Smooth muscle cell (in vitro differentiated cells): ENCODE results near the gene DPCD. TPM values are rescaled to one million over a fixed set of nuclear protein-coding genes. Genes with fewer than 3 reads are reported as not detected.

Source experiments
- DNase-seq: peaks from one replicate; lab custom pipeline; 2025; ENCODE audit not compliant: unreplicated experiment; lab: John Stamatoyannopoulos, UW
- H2AFZ ChIP-seq: fragments of 200-600 bp; sonication (generic); 2 replicates; pipeline ENCODE4 v1.6.0; 2016; ENCODE audit warnings: antibody characterized with exemption, low read depth, mild to moderate bottlenecking
- H3F3A ChIP-seq: fragments of 200-600 bp; sonication (generic); 2 replicates; pipeline ENCODE4 v1.6.0; 2017; ENCODE audit warnings: antibody characterized with exemption, low read depth
- H3K27ac ChIP-seq: fragments of 200-600 bp; sonication (generic); 2 replicates; pipeline ENCODE4 v1.5.1; 2016; ENCODE audit warnings: low read depth, mild to moderate bottlenecking
- H3K27me3 ChIP-seq: fragments of 200-600 bp; sonication (generic); 2 replicates; pipeline ENCODE4 v1.6.1; 2016; ENCODE audit warnings: low read depth, mild to moderate bottlenecking
- H3K36me3 ChIP-seq: fragments of 200-600 bp; sonication (generic); 2 replicates; pipeline ENCODE4 v1.5.1; 2016; ENCODE audit warnings: low read depth
- H3K4me1 ChIP-seq: fragments of 200-600 bp; sonication (generic); 2 replicates; pipeline ENCODE4 v1.5.1; 2016; ENCODE audit warnings: low read depth
- H3K4me2 ChIP-seq: fragments of 200-600 bp; sonication (generic); 2 replicates; pipeline ENCODE4 v1.6.0; 2016; ENCODE audit warnings: mild to moderate bottlenecking
- H3K4me3 ChIP-seq: fragments of 200-600 bp; sonication (generic); 2 replicates; pipeline ENCODE4 v1.5.1; 2016; ENCODE audit warnings: mild to moderate bottlenecking
- H3K79me2 ChIP-seq: fragments of 200-600 bp; sonication (generic); 2 replicates; pipeline ENCODE4 v1.6.0; 2016; ENCODE audit warnings: low read depth, mild to moderate bottlenecking
- H3K9ac ChIP-seq: fragments of 200-600 bp; sonication (generic); 2 replicates; pipeline ENCODE4 v1.6.0; 2016; ENCODE audit warnings: low read depth
- H3K9me3 ChIP-seq: fragments of 200-600 bp; sonication (generic); replicated peaks from 2 replicates; pipeline ENCODE4 v1.5.1; 2016; ENCODE audit warnings: low read depth
- H4K20me1 ChIP-seq: fragments of 200-600 bp; sonication (generic); 2 replicates; pipeline ENCODE4 v1.6.0; 2016; ENCODE audit warnings: low read depth
- CTCF ChIP-seq: fragments of 200-600 bp; sonication (generic); IDR thresholded peaks from 2 replicates; pipeline ENCODE4 v1.5.1; 2017; ENCODE audit warnings: borderline replicate concordance, mild to moderate bottlenecking, antibody characterized with exemption; ENCODE audit not compliant: insufficient read depth, poor library complexity, severe bottlenecking
- WGBS: methylation state at CpG from one replicate; pipeline ENCODE4 v1.1.7; 2016; ENCODE audit warnings: low lambda C conversion rate; 5-methylcytosine and 5-hydroxymethylcytosine counted together
- polyA plus RNA-seq: library from polyadenylated mRNA; unstranded; fragments of >200 nt; fragmentation: Nextera tagmentation; extraction: Ambion mirVana; gene quantifications from 2 replicates; pipeline ENCODE4 v1.2.1, GENCODE V29; 2016
- total RNA-seq: library from RNA; depleted of rRNA; stranded (reverse); fragments of >200 nt; gene quantifications from 2 replicates; pipeline ENCODE4 v1.2.3, GENCODE V29; 2014

Gene DPCD
- total and polyA plus RNA-seq, 2 experiments from 2014 or later: 116 to 150 TPM

DNA sequence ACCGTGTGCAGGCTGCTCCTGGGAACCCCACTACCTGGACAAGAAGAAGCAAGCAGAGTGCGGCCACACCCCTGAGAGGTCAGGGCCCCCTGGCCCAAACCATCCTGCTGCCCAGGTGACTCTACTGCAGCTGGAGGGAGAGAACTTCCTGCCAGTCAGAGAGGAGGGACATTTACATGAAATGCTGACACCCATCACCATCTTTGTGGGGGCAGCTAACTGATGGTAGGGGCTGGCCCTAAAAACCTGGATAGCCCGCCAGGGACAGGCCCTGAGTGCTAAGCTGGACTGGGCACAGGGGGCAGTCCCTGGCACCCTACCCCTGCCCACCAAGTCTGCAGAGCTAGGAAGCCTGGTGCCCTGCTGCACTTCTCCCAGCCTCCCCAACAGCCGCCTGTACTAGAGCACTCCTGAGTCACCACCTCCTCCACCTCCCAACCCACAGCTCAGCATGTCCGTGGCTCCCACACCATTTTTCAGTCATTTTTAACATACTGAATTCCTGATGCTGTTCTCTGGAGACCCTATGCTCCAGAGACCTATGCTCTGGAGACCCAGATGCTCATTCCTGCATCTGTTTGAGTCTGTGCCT is 27.5 kb downstream of the DPCD start:
- Histone ChIP-seq H3K4me2 (no peak overlapping the region), H2AFZ (no peak overlapping the region), H3K27ac (no peak overlapping the region), H3K4me3 (no peak overlapping the region), H3K27me3 (no peaks in the 10 kb centered on the region), H3F3A (no peaks in the 10 kb centered on the region), H3K36me3 (no peaks in the 10 kb centered on the region), H4K20me1 (no peaks in the 10 kb centered on the region), H3K9ac (no peak overlapping the region), H3K9me3 (no peaks in the 10 kb centered on the region), H3K79me2 (no peaks in the 10 kb centered on the region), H3K4me1 (peaks cover 34% of the 10 kb centered on the region)
- 96% methylated on average over 5 of the region's 5 CpGs for WGBS
- no peak for DNase-seq
- TF ChIP-seq CTCF: no peak

DNA sequence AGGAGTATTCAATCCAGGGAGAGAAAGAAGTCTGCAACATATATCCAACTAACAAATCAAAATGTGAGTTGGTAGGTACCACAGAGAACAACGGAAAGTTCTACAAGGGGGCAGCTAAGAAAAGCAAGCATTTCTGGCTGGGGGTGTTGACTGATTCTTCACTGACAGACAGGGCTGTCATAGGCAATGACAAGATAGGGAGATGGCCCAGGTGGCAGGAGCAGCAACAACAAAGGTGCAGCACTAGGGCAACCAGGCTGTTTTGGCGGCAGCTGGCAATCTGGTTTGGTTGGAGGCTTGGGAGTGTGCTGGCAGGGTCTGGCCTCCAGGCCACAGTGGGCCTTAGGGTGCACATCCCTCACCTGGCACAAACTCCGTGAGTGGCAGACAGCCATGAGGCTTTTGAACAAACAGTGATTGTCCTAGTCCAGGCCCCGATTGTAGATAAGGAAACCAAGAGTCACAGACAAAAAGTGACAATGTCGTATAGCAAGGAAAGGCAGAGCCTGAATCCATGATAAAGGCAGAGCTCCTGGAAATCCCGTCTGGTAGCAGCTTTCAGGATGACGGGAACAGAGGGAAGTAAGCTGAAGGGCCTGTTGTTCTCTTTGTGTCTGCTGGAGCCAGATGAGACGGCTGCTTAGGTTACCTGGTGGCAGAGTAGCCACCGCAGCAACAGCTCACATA is 28.4 kb downstream of the DPCD start:
- Histone ChIP-seq H3F3A (no peaks in the 10 kb centered on the region), H3K9me3 (no peaks in the 10 kb centered on the region), H2AFZ (no peak overlapping the region), H3K36me3 (no peaks in the 10 kb centered on the region), H3K27me3 (no peaks in the 10 kb centered on the region), H3K9ac (no peak overlapping the region), H4K20me1 (peaks cover under 1% of the 10 kb centered on the region), H3K4me1 (peaks cover 35% of the 10 kb centered on the region), H3K27ac (no peak overlapping the region), H3K4me2 (no peak overlapping the region), H3K4me3 (no peak overlapping the region), H3K79me2 (no peaks in the 10 kb centered on the region)
- no peak for DNase-seq
- WGBS: 86% methylated on average over 9 of the region's 9 CpGs
- no peak for TF ChIP-seq CTCF

- no peak overlapping the region for H3K27ac ChIP-seq
- no peaks in the 10 kb centered on the region for H3K36me3 ChIP-seq
- H3K4me2 ChIP-seq: no peak overlapping the region
- no peak overlapping the region for H3K4me3 ChIP-seq
- H3K27me3 ChIP-seq: no peaks in the 10 kb centered on the region
- 91% methylated on average over 8 of the region's 8 CpGs for WGBS
- no peaks in the 10 kb centered on the region for H3K9me3 ChIP-seq
- H3K79me2 ChIP-seq: no peaks in the 10 kb centered on the region
- peaks cover 35% of the 10 kb centered on the region for H3K4me1 ChIP-seq
- no peak overlapping the region for H3K9ac ChIP-seq
- TF ChIP-seq CTCF: no peak
- no peaks in the 10 kb centered on the region for H3F3A ChIP-seq
- H4K20me1 ChIP-seq: peaks cover 4% of the 10 kb centered on the region
- no peak for DNase-seq
- no peak overlapping the region for H2AFZ ChIP-seq
Observed at GRCh38 chr10:101617102-101617823, 29.1 kb downstream of the DPCD start.
